Epithelial cell of proximal tubule (primary cell): ENCODE measurements around the gene FERMT2. TPM values are rescaled to one million over a fixed set of nuclear protein-coding genes. Genes with fewer than 3 reads are reported as not detected.

Experiments used
- DNase-seq: peaks from one replicate; pipeline ENCODE4 v3.0.0-alpha.2; 2011; ENCODE audit warnings: low read depth
- H3K4me3 ChIP-seq: 2 replicates; pipeline ENCODE4 v1.5.1; 2011; ENCODE audit warnings: low read depth, mild to moderate bottlenecking, low read length
- total RNA-seq: library from RNA; depleted of rRNA; stranded (reverse); fragments of >200 nt; gene quantifications from 2 replicates; pipeline ENCODE4 v1.2.3, GENCODE V29; 2015
- TF ChIP-seq, protein P1 (sequence below): conservative IDR thresholded peaks from 2 replicates; pipeline ENCODE4 v1.5.1; 2012; ENCODE audit warnings: low read depth, mild to moderate bottlenecking, low read length

FERMT2 gene
- total RNA-seq, 1 donor from 2014 or later = 60.1 TPM

- TF ChIP-seq, protein P1, sequence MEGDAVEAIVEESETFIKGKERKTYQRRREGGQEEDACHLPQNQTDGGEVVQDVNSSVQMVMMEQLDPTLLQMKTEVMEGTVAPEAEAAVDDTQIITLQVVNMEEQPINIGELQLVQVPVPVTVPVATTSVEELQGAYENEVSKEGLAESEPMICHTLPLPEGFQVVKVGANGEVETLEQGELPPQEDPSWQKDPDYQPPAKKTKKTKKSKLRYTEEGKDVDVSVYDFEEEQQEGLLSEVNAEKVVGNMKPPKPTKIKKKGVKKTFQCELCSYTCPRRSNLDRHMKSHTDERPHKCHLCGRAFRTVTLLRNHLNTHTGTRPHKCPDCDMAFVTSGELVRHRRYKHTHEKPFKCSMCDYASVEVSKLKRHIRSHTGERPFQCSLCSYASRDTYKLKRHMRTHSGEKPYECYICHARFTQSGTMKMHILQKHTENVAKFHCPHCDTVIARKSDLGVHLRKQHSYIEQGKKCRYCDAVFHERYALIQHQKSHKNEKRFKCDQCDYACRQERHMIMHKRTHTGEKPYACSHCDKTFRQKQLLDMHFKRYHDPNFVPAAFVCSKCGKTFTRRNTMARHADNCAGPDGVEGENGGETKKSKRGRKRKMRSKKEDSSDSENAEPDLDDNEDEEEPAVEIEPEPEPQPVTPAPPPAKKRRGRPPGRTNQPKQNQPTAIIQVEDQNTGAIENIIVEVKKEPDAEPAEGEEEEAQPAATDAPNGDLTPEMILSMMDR = no peak
- no peak overlapping the region for H3K4me3 ChIP-seq
- DNase-seq = peak; percentile 40
Measured at GRCh38 chr14:52879958-52880357, 70.9 kb downstream of the FERMT2 start.

GRCh38 chr14:52878946-52879345 is 71.9 kb downstream of the FERMT2 start:
- TF ChIP-seq, protein P1 = no peak
- DNase-seq = no peak
- H3K4me3 ChIP-seq = no peak overlapping the region

GRCh38 chr14:52878469-52878868 is 72.4 kb downstream of the FERMT2 start:
- TF ChIP-seq, protein P1 = no peak
- no peak overlapping the region for H3K4me3 ChIP-seq
- no peak for DNase-seq

- no peak overlapping the region for H3K4me3 ChIP-seq
- DNase-seq = no peak
- TF ChIP-seq, protein P1 = no peak
Measured at GRCh38 chr14:52877628-52878027, 73.2 kb downstream of the FERMT2 start.

- no peak for DNase-seq
- TF ChIP-seq, protein P1 = no peak
- no peak overlapping the region for H3K4me3 ChIP-seq
Measured at GRCh38 chr14:52876806-52877205, 74.0 kb downstream of the FERMT2 start.

- TF ChIP-seq, protein P1 = no peak
- H3K4me3 ChIP-seq = no peak overlapping the region
- no peak for DNase-seq
Measured at GRCh38 chr14:52876311-52876710, 74.5 kb downstream of the FERMT2 start.

- H3K4me3 ChIP-seq = no peak overlapping the region
- TF ChIP-seq, protein P1 = no peak
- no peak for DNase-seq
Measured at GRCh38 chr14:52875707-52876106, 75.1 kb downstream of the FERMT2 start.
